HFF-Myc (cell line): ENCODE measurements around the gene AURKAIP1.
"Not testable (repeated sequence)": the region's sequence is repeated elsewhere in the genome, so short reads cannot be mapped to it uniquely, and the experiment has no call there.

ENCODE experiments used
- DNase-seq: peaks from one replicate; pipeline ENCODE4 v3.0.0-alpha.2; 2011; ENCODE audit warnings: low read depth; ENCODE audit errors: extremely low read depth
- H3K4me3 ChIP-seq: replicated peaks from 2 replicates; pipeline ENCODE4 v1.5.1; 2011; ENCODE audit warnings: low read depth, mild to moderate bottlenecking, control low read depth, low read length
- TF ChIP-seq, protein P1 (sequence below): IDR thresholded peaks from 2 replicates; pipeline ENCODE4 v1.5.1; 2012; ENCODE audit warnings: mild to moderate bottlenecking, low read depth, low read length, control low read depth; ENCODE audit errors: missing control alignments

The AURKAIP1 gene

DNA sequence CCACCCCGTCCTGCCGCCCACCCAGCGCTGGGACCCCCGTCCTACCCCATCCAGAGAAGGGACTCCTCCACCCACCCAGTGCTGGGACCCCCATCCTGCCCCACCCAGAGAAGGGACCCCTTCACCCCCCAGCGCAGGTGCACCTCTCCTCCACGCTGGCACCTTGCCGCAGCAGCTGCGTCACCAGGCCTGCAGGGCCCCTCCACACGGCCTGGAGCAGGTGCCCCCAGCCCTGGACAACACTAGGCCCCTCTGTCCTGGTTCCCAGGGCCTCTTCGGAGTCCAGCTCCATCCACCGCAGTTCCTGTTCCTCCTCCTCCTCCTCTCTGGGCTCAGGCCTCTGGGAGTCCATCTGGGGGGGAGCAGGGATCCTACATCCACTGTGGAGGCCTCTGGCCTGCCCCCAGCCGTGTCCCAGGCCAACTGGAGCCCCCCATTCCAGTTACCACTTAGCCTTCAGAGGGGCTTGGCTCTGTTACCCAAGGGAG, 45.7 kb upstream of the AURKAIP1 start:
- no peak for DNase-seq

GRCh38 chr1:1419813-1420653, 45.0 kb upstream of the AURKAIP1 start:
- TF ChIP-seq, protein P1, sequence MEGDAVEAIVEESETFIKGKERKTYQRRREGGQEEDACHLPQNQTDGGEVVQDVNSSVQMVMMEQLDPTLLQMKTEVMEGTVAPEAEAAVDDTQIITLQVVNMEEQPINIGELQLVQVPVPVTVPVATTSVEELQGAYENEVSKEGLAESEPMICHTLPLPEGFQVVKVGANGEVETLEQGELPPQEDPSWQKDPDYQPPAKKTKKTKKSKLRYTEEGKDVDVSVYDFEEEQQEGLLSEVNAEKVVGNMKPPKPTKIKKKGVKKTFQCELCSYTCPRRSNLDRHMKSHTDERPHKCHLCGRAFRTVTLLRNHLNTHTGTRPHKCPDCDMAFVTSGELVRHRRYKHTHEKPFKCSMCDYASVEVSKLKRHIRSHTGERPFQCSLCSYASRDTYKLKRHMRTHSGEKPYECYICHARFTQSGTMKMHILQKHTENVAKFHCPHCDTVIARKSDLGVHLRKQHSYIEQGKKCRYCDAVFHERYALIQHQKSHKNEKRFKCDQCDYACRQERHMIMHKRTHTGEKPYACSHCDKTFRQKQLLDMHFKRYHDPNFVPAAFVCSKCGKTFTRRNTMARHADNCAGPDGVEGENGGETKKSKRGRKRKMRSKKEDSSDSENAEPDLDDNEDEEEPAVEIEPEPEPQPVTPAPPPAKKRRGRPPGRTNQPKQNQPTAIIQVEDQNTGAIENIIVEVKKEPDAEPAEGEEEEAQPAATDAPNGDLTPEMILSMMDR, result no peak
- DNase-seq, result no peak
- no peak overlapping the region for H3K4me3 ChIP-seq

More for the DNA sequence above, 45.7 kb upstream of the AURKAIP1 start:
- no peak overlapping the region for H3K4me3 ChIP-seq
- TF ChIP-seq, protein P1, result no peak

DNA sequence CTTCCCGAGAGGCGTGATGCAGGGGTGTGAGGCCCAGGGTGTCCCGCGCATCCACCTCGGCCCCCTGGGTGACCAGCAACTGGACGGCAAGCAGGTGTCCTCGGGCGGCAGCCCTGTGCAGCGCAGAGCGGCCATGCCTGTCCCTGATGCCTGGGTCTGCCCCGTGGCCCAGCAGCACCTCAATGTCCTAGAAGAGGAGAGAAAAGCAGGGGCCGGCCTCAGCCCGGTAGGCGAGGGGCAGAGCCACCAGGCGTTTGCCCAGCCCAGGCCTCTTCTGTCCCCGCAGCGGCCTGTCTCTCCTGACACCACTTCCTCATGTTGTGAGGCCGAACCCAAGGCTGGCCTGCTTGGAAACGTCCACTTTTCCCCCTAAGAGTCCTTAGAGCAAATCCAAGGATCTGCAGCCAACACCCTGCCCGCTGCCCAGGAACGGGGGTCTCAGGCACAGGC, 44.4 kb upstream of the AURKAIP1 start:
- no peak for DNase-seq
- TF ChIP-seq, protein P1, result no peak
- no peak overlapping the region for H3K4me3 ChIP-seq

GRCh38 chr1:1418464-1419362, 43.7 kb upstream of the AURKAIP1 start:
- TF ChIP-seq, protein P1, result no peak
- no peak for DNase-seq
- H3K4me3 ChIP-seq, result no peak overlapping the region

- H3K4me3 ChIP-seq, DNase-seq: not testable (repeated sequence)
Observed at GRCh38 chr1:1417825-1418463, 42.9 kb upstream of the AURKAIP1 start.

- DNase-seq, H3K4me3 ChIP-seq: not testable (repeated sequence)
Observed at GRCh38 chr1:1417396-1417795, 42.4 kb upstream of the AURKAIP1 start.

- TF ChIP-seq, protein P1, result no peak
- DNase-seq, result no peak
- no peak overlapping the region for H3K4me3 ChIP-seq
Observed at GRCh38 chr1:1415751-1416150, 40.7 kb upstream of the AURKAIP1 start.

GRCh38 chr1:1412311-1412902, 37.4 kb upstream of the AURKAIP1 start:
- DNase-seq, H3K4me3 ChIP-seq: not testable (repeated sequence)
